Mammary epithelial cell (primary cell): Measurements from ENCODE around the gene SULT1A2.
"Not testable (repeated sequence)": the region's sequence is repeated elsewhere in the genome, so short reads cannot be mapped to it uniquely, and the experiment has no call there.

ENCODE experiments used
- EZH2 ChIP-seq: IDR thresholded peaks from 2 replicates; pipeline ENCODE4 v1.6.1; 2012; ENCODE audit warnings: low read length, inconsistent platforms, borderline replicate concordance
- TF ChIP-seq, protein P1 (sequence below), 2 donors: IDR thresholded peaks in 1 of 2; conservative IDR thresholded peaks in 1 of 2; 2 replicates each; pipeline ENCODE4 v1.5.1; 2011 to 2012; ENCODE audit warnings: inconsistent platforms in 2 of 2, low read length in 2 of 2, mild to moderate bottlenecking in 2 of 2, control low read depth in 1 of 2, low read depth in 1 of 2; ENCODE audit not compliant: insufficient read depth in 1 of 2; ENCODE audit errors: extremely low read depth in 1 of 2

DNA sequence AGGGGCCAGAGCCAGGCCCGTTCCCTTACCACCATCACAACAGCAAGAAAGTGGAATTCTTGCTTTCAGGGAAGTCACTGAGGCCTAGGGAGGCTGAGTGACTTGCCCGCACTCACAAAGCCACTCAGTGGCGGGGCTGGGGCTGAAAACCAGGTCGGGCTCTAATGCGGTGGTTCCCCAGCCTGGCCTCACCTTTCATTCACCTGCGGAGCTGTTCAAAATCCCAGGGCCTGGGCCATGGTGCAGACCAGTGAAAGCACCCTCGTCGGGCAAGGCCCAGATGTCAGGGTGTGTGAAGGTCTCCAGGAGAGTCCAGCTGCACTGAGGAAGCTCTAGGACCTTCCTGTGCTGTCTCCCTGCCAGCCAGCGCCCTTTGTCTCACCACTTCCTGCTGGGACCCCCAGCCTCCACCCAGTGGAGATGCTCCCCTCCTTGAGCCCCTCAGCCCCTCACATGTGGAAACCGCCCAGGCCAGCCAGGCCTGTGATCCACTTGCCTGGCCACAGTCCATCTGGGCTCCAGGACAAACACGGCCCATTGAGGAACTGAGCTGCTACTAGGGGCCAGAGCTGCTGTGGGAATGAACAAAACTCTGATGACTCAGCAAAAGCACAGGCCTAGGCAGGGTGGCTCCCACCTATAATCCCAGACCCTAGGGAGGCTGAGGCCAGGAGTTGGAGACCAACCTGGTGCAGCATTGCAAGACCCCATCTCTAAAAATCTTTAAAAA is 12.2 kb upstream of the SULT1A2 start:
- TF ChIP-seq, protein P1, sequence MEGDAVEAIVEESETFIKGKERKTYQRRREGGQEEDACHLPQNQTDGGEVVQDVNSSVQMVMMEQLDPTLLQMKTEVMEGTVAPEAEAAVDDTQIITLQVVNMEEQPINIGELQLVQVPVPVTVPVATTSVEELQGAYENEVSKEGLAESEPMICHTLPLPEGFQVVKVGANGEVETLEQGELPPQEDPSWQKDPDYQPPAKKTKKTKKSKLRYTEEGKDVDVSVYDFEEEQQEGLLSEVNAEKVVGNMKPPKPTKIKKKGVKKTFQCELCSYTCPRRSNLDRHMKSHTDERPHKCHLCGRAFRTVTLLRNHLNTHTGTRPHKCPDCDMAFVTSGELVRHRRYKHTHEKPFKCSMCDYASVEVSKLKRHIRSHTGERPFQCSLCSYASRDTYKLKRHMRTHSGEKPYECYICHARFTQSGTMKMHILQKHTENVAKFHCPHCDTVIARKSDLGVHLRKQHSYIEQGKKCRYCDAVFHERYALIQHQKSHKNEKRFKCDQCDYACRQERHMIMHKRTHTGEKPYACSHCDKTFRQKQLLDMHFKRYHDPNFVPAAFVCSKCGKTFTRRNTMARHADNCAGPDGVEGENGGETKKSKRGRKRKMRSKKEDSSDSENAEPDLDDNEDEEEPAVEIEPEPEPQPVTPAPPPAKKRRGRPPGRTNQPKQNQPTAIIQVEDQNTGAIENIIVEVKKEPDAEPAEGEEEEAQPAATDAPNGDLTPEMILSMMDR (conservative IDR thresholded peaks at IDR 0.05 in 1 of 2, IDR thresholded peaks at IDR 0.05 in 1 of 2; ENCODE audit: extremely low read depth in 1 of 2, insufficient read depth in 1 of 2, low read depth in 1 of 2, low read length in 2 of 2), result not testable (repeated sequence)
- not testable (repeated sequence) for TF ChIP-seq EZH2
